ENCODE measurements around the gene RIMS1.
A peak's percentile ranks its signal among the peaks of the same experiment; 100 is the strongest.

RIMS1 gene

GRCh38 chr6:72350296-72350881, 464.0 kb downstream of the RIMS1 start:
- no peak for DNase-seq

GRCh38 chr6:72363844-72364740, 477.7 kb downstream of the RIMS1 start:
- DNase-seq = no peak

- DNase-seq = no peak
These were observed 479.4 kb downstream of the RIMS1 start for GRCh38 chr6:72365773-72366172.

GRCh38 chr6:72367439-72367838, 481.1 kb downstream of the RIMS1 start:
- DNase-seq = no peak

- DNase-seq = no peak
These were observed 485.1 kb downstream of the RIMS1 start for GRCh38 chr6:72371473-72371872.

- no peak for DNase-seq
These were observed 487.8 kb downstream of the RIMS1 start for GRCh38 chr6:72374172-72374571.

GRCh38 chr6:72374857-72375256, 488.5 kb downstream of the RIMS1 start:
- DNase-seq = no peak

GRCh38 chr6:72376736-72377135, 490.4 kb downstream of the RIMS1 start:
- DNase-seq = no peak

- no peak for DNase-seq
These were observed 494.7 kb downstream of the RIMS1 start for GRCh38 chr6:72381076-72381475.

GRCh38 chr6:72382602-72383529, 496.5 kb downstream of the RIMS1 start:
- DNase-seq = no peak

- DNase-seq = peak; percentile 88 to 91
These were observed 500.0 kb downstream of the RIMS1 start for GRCh38 chr6:72386324-72386723.

- DNase-seq = no peak
These were observed 503.3 kb downstream of the RIMS1 start for GRCh38 chr6:72389698-72390097.

GRCh38 chr6:72390548-72390947, 504.2 kb downstream of the RIMS1 start:
- no peak for DNase-seq

- DNase-seq = no peak
These were observed 515.5 kb downstream of the RIMS1 start for GRCh38 chr6:72401865-72402264.

- DNase-seq = no peak
These were observed 517.1 kb downstream of the RIMS1 start for GRCh38 chr6:72403413-72403812.

GRCh38 chr6:72406517-72406916, 520.2 kb downstream of the RIMS1 start:
- no peak for DNase-seq

GRCh38 chr6:72410769-72411168, 524.4 kb downstream of the RIMS1 start:
- no peak for DNase-seq

GRCh38 chr6:72411872-72412708, 525.7 kb downstream of the RIMS1 start:
- DNase-seq = peak; percentile 81 to 82

- no peak for DNase-seq
These were observed 526.3 kb downstream of the RIMS1 start for GRCh38 chr6:72412709-72413044.

- no peak for DNase-seq
These were observed 527.5 kb downstream of the RIMS1 start for GRCh38 chr6:72413884-72414283.

- no peak for DNase-seq
These were observed 528.3 kb downstream of the RIMS1 start for GRCh38 chr6:72414657-72415056.

GRCh38 chr6:72416744-72417465, 530.6 kb downstream of the RIMS1 start:
- no peak for DNase-seq
